ENCODE results near the gene PNPLA7. TPM values are rescaled to one million over a fixed set of nuclear protein-coding genes. Genes with fewer than 3 reads are reported as not detected.
"Not testable (repeated sequence)": the region's sequence is repeated elsewhere in the genome, so short reads cannot be mapped to it uniquely, and the experiment has no call there.

PNPLA7 gene
- total and polyA plus RNA-seq, 4 donors = 0.79 to 8.9 (median 7.7) TPM

GRCh38 chr9:137511758-137512463 is 38.3 kb downstream of the PNPLA7 start:
- Histone ChIP-seq H3K36me3 (ENCODE audit: control insufficient read depth in 4 of 4, insufficient read depth in 4 of 4, low read length in 4 of 4) (peaks cover 0 to 4% (median 0%) of the 10 kb centered on the region in 4 donors), H3K9me3 (ENCODE audit: control insufficient read depth in 4 of 4, insufficient read depth in 3 of 4, low read length in 3 of 4) (no peaks in the 10 kb centered on the region), H3K4me3 (no peak overlapping the region), H3K27ac (ENCODE audit: low read depth in 1 of 2, low read length in 1 of 2) (no peak overlapping the region), H3K9ac (ENCODE audit: insufficient read depth in 1 of 2, low read length in 2 of 2) (no peak overlapping the region), H3K27me3 (ENCODE audit: control insufficient read depth in 3 of 3, insufficient read depth in 3 of 3, low read length in 2 of 3) (no peaks in the 10 kb centered on the region), H3K4me1 (ENCODE audit: control insufficient read depth in 5 of 5, insufficient read depth in 5 of 5, low read length in 5 of 5) (no peaks in the 10 kb centered on the region)
- peak in 1 of 3 donors; percentile 4 for DNase-seq
- TF ChIP-seq CTCF (IDR thresholded peaks at IDR 0.05; ENCODE audit: control extremely low read depth, extremely low read depth) = no peak
- no peak for ATAC-seq (ENCODE audit: insufficient read depth, low FRiP score)
- 85 to 92% methylated on average over 25 of the region's 25 CpGs for WGBS, 2 donors

- not testable (repeated sequence) for H3K9me3 ChIP-seq (ENCODE audit: control insufficient read depth in 4 of 4, insufficient read depth in 3 of 4, low read length in 3 of 4); H3K4me1 ChIP-seq (ENCODE audit: control insufficient read depth in 5 of 5, insufficient read depth in 5 of 5, low read length in 5 of 5); H3K4me3 ChIP-seq; H3K27me3 ChIP-seq (ENCODE audit: control insufficient read depth in 3 of 3, insufficient read depth in 3 of 3, low read length in 2 of 3); ATAC-seq (ENCODE audit: insufficient read depth, low FRiP score); H3K9ac ChIP-seq (ENCODE audit: insufficient read depth in 1 of 2, low read length in 2 of 2); H3K36me3 ChIP-seq (ENCODE audit: control insufficient read depth in 4 of 4, insufficient read depth in 4 of 4, low read length in 4 of 4); H3K27ac ChIP-seq (ENCODE audit: low read depth in 1 of 2, low read length in 1 of 2)
- 95 to 98% methylated on average over 22 of the region's 22 CpGs for WGBS, 2 donors
- peak in 1 of 3 donors; percentile 5 for DNase-seq
Observed at GRCh38 chr9:137511126-137511525, 39.1 kb downstream of the PNPLA7 start.

GRCh38 chr9:137509198-137509597 is 41.0 kb downstream of the PNPLA7 start:
- no peak overlapping the region for H3K4me3 ChIP-seq
- H3K36me3 ChIP-seq (ENCODE audit: control insufficient read depth in 4 of 4, insufficient read depth in 4 of 4, low read length in 4 of 4) = peaks cover 0 to 2% (median 0%) of the 10 kb centered on the region in 4 donors
- H3K27ac ChIP-seq (ENCODE audit: low read depth in 1 of 2, low read length in 1 of 2) = no peak overlapping the region
- no peaks in the 10 kb centered on the region for H3K9me3 ChIP-seq (ENCODE audit: control insufficient read depth in 4 of 4, insufficient read depth in 3 of 4, low read length in 3 of 4)
- TF ChIP-seq CTCF (IDR thresholded peaks at IDR 0.05; ENCODE audit: control extremely low read depth, extremely low read depth) = no peak
- no peak for ATAC-seq (ENCODE audit: insufficient read depth, low FRiP score)
- WGBS, 2 donors = 81 to 93% methylated on average over 14 of the region's 14 CpGs
- H3K9ac ChIP-seq (ENCODE audit: insufficient read depth in 1 of 2, low read length in 2 of 2) = no peak overlapping the region
- no peaks in the 10 kb centered on the region for H3K27me3 ChIP-seq (ENCODE audit: control insufficient read depth in 3 of 3, insufficient read depth in 3 of 3, low read length in 2 of 3)
- no peak for DNase-seq
- H3K4me1 ChIP-seq (ENCODE audit: control insufficient read depth in 5 of 5, insufficient read depth in 5 of 5, low read length in 5 of 5) = no peaks in the 10 kb centered on the region

- Histone ChIP-seq H3K27me3 (ENCODE audit: control insufficient read depth in 3 of 3, insufficient read depth in 3 of 3, low read length in 2 of 3) (no peaks in the 10 kb centered on the region), H3K9ac (ENCODE audit: insufficient read depth in 1 of 2, low read length in 2 of 2) (no peak overlapping the region), H3K27ac (ENCODE audit: low read depth in 1 of 2, low read length in 1 of 2) (no peak overlapping the region), H3K9me3 (ENCODE audit: control insufficient read depth in 4 of 4, insufficient read depth in 3 of 4, low read length in 3 of 4) (no peaks in the 10 kb centered on the region), H3K36me3 (ENCODE audit: control insufficient read depth in 4 of 4, insufficient read depth in 4 of 4, low read length in 4 of 4) (no peaks in the 10 kb centered on the region), H3K4me1 (ENCODE audit: control insufficient read depth in 5 of 5, insufficient read depth in 5 of 5, low read length in 5 of 5) (no peaks in the 10 kb centered on the region), H3K4me3 (no peak overlapping the region)
- no peak for TF ChIP-seq CTCF (IDR thresholded peaks at IDR 0.05; ENCODE audit: control extremely low read depth, extremely low read depth)
- ATAC-seq (ENCODE audit: insufficient read depth, low FRiP score) (no peak), DNase-seq (peak in 2 of 3 donors; percentile 13 to 46)
- 88 to 94% methylated on average over 26 of the region's 26 CpGs for WGBS, 2 donors
Observed at GRCh38 chr9:137506702-137507171, 43.5 kb downstream of the PNPLA7 start.

Data from lung (tissue), 12 donors.